Stomach smooth muscle (tissue), 2 donors: ENCODE results near the gene TENM4.

Source experiments
- H3K27ac ChIP-seq: one replicate; pipeline ENCODE4 v1.7.0; 2013; ENCODE audit warnings: mild to moderate bottlenecking, low read length, inconsistent platforms
- H3K27me3 ChIP-seq, 2 donors: one replicate each; pipeline ENCODE4 v1.7.0; 2013; ENCODE audit warnings: low read length in 2 of 2; ENCODE audit not compliant: insufficient read depth in 2 of 2, control insufficient read depth in 1 of 2
- H3K36me3 ChIP-seq, 2 donors: one replicate each; pipeline ENCODE4 v1.7.0; 2013; ENCODE audit warnings: low read length in 2 of 2; ENCODE audit not compliant: control insufficient read depth in 2 of 2, insufficient read depth in 2 of 2
- H3K4me1 ChIP-seq: one replicate; pipeline ENCODE4 v1.7.0; 2013; ENCODE audit warnings: low read length; ENCODE audit not compliant: control insufficient read depth, insufficient read depth
- H3K4me3 ChIP-seq, 2 donors: one replicate each; pipeline ENCODE4 v1.7.0; 2013; ENCODE audit warnings: low read length in 2 of 2
- H3K9ac ChIP-seq, 2 donors: one replicate each; pipeline ENCODE4 v1.7.0; 2013; ENCODE audit warnings: low read length in 2 of 2, mild to moderate bottlenecking in 1 of 2
- H3K9me3 ChIP-seq, 2 donors: one replicate each; pipeline ENCODE4 v1.7.0; 2013; ENCODE audit warnings: low read length in 2 of 2; ENCODE audit not compliant: control insufficient read depth in 2 of 2
- donor health status: healthy.
- donor health status: Pancreatic carcinoma.

Gene TENM4

GRCh38 chr11:79329561-79329960 lies 111.3 kb downstream of the TENM4 start:
- H3K4me3 ChIP-seq: no peak overlapping the region
- H3K9me3 ChIP-seq: no peaks in the 10 kb centered on the region
- no peak overlapping the region for H3K9ac ChIP-seq
- H3K36me3 ChIP-seq: no peaks in the 10 kb centered on the region
- no peaks in the 10 kb centered on the region for H3K27me3 ChIP-seq
- H3K4me1 ChIP-seq: no peaks in the 10 kb centered on the region
- H3K27ac ChIP-seq: no peak overlapping the region

- Histone ChIP-seq H3K27ac (no peak overlapping the region), H3K9me3 (no peaks in the 10 kb centered on the region), H3K9ac (no peak overlapping the region), H3K4me3 (no peak overlapping the region), H3K27me3 (no peaks in the 10 kb centered on the region), H3K36me3 (no peaks in the 10 kb centered on the region), H3K4me1 (no peaks in the 10 kb centered on the region)
These were observed 112.4 kb downstream of the TENM4 start for GRCh38 chr11:79328402-79328801.

GRCh38 chr11:79325851-79326250 lies 115.0 kb downstream of the TENM4 start:
- H3K9ac ChIP-seq: no peak overlapping the region
- no peaks in the 10 kb centered on the region for H3K27me3 ChIP-seq
- no peaks in the 10 kb centered on the region for H3K4me1 ChIP-seq

GRCh38 chr11:79321263-79321662 lies 119.6 kb downstream of the TENM4 start:
- no peak overlapping the region for H3K4me3 ChIP-seq
- no peaks in the 10 kb centered on the region for H3K27me3 ChIP-seq
- H3K36me3 ChIP-seq: no peaks in the 10 kb centered on the region
- H3K9me3 ChIP-seq: no peaks in the 10 kb centered on the region
- H3K9ac ChIP-seq: no peak overlapping the region
- H3K27ac ChIP-seq: no peak overlapping the region
- H3K4me1 ChIP-seq: no peaks in the 10 kb centered on the region

More at GRCh38 chr11:79325851-79326250, 115.0 kb downstream of the TENM4 start:
- H3K4me3 ChIP-seq: no peak overlapping the region
- no peak overlapping the region for H3K27ac ChIP-seq
- H3K36me3 ChIP-seq: no peaks in the 10 kb centered on the region
- H3K9me3 ChIP-seq: no peaks in the 10 kb centered on the region

GRCh38 chr11:79314906-79315689 lies 125.7 kb downstream of the TENM4 start:
- Histone ChIP-seq H3K9ac (no peak overlapping the region), H3K4me3 (no peak overlapping the region), H3K27me3 (peaks cover 2% of the 10 kb centered on the region in 2 donors), H3K36me3 (no peaks in the 10 kb centered on the region), H3K27ac (no peak overlapping the region), H3K4me1 (no peaks in the 10 kb centered on the region), H3K9me3 (peaks cover 0 to 4% of the 10 kb centered on the region in 2 donors)

- peaks cover 0 to 4% of the 10 kb centered on the region in 2 donors for H3K9me3 ChIP-seq
- H3K27ac ChIP-seq: no peak overlapping the region
- no peaks in the 10 kb centered on the region for H3K36me3 ChIP-seq
- no peaks in the 10 kb centered on the region for H3K4me1 ChIP-seq
- H3K27me3 ChIP-seq: peaks cover 2% of the 10 kb centered on the region in 2 donors
- no peak overlapping the region for H3K9ac ChIP-seq
- H3K4me3 ChIP-seq: no peak overlapping the region
These were observed 127.3 kb downstream of the TENM4 start for GRCh38 chr11:79313530-79313913.

- H3K27ac ChIP-seq: no peak overlapping the region
- peaks cover 2% of the 10 kb centered on the region in 2 donors for H3K27me3 ChIP-seq
- no peak overlapping the region for H3K4me3 ChIP-seq
- H3K9me3 ChIP-seq: peaks cover 0 to 4% of the 10 kb centered on the region in 2 donors
- no peaks in the 10 kb centered on the region for H3K4me1 ChIP-seq
- H3K36me3 ChIP-seq: no peaks in the 10 kb centered on the region
- no peak overlapping the region for H3K9ac ChIP-seq
These were observed 128.0 kb downstream of the TENM4 start for GRCh38 chr11:79312617-79313529.

GRCh38 chr11:79311461-79311860 lies 129.4 kb downstream of the TENM4 start:
- Histone ChIP-seq H3K36me3 (no peaks in the 10 kb centered on the region), H3K4me3 (no peak overlapping the region), H3K27me3 (peaks cover 2% of the 10 kb centered on the region in 2 donors), H3K9ac (no peak overlapping the region), H3K27ac (no peak overlapping the region), H3K9me3 (peaks cover 0 to 6% of the 10 kb centered on the region in 2 donors), H3K4me1 (no peaks in the 10 kb centered on the region)

- Histone ChIP-seq H3K36me3 (no peaks in the 10 kb centered on the region), H3K9ac (no peak overlapping the region), H3K27ac (no peak overlapping the region), H3K4me1 (no peaks in the 10 kb centered on the region), H3K9me3 (peaks cover 0 to 2% of the 10 kb centered on the region in 2 donors), H3K4me3 (no peak overlapping the region), H3K27me3 (peaks cover 2% of the 10 kb centered on the region in 2 donors)
These were observed 131.4 kb downstream of the TENM4 start for GRCh38 chr11:79309407-79309806.

GRCh38 chr11:79308429-79308828 lies 132.4 kb downstream of the TENM4 start:
- Histone ChIP-seq H3K4me1 (no peaks in the 10 kb centered on the region), H3K36me3 (no peaks in the 10 kb centered on the region), H3K9me3 (peaks cover 0 to 2% of the 10 kb centered on the region in 2 donors), H3K27me3 (peaks cover 0 to 2% of the 10 kb centered on the region in 2 donors), H3K4me3 (no peak overlapping the region), H3K27ac (no peak overlapping the region), H3K9ac (no peak overlapping the region)
